Measurements from ENCODE around the gene FKBP7. TPM values are rescaled to one million over a fixed set of nuclear protein-coding genes. Genes with fewer than 3 reads are reported as not detected.

FKBP7 gene
- 0.43 and 3.4 TPM in 2 replicates for total RNA-seq

GRCh38 chr2:178478439-178479274 is at the start of gene FKBP7:
TSS of gene FKBP7 (minus strand) at chr2:178478600. CDS start at chr2:178478499, 101 bp downstream.

GRCh38 chr2:178480227-178481181 is 2.1 kb upstream of the FKBP7 start, which contains the start of gene PLEKHA3:
TSS of gene PLEKHA3 (plus strand) at chr2:178480457. CDS start at chr2:178480870, 413 bp downstream.

GRCh38 chr2:178450774-178451525 is 27.4 kb downstream of the FKBP7 start, which contains the start of the genes PJVK and PRKRA:
TSS of gene PJVK (plus strand) at chr2:178451378. CDS start at chr2:178453410, 2,032 bp downstream.
TSS of gene PRKRA (minus strand) at chr2:178451175. CDS start at chr2:178451030, 145 bp downstream.

Other genes with a start within 250 kb of the FKBP7 start
- 52.5 and 70.8 TPM in 2 replicates for gene PRKRA, start 27.4 kb downstream of the FKBP7 start, total RNA-seq
- gene PJVK, start 27.2 kb downstream of the FKBP7 start, total RNA-seq: 0.72 TPM in 1 of 2 replicates, not detected in the other
- gene PLEKHA3, start 1.9 kb upstream of the FKBP7 start, total RNA-seq: 3.6 and 7.2 TPM in 2 replicates